Stimulated activated CD8-positive, alpha-beta memory T cell treated with anti-CD3 and anti-CD28 coated beads, Interleukin-7, amount 100 ng/mL, for 4 hours (primary cell): ENCODE results near the gene RBM5.

ENCODE experiments used
- DNase-seq, 2 donors: peaks; one replicate each; pipeline ENCODE4 v3.0.0-alpha.2; 2020; ENCODE audit warnings: low read depth in 2 of 2

The RBM5 gene

GRCh38 chr3:50138266-50139200 lies 49.8 kb downstream of the RBM5 start:
- DNase-seq, result no peak

GRCh38 chr3:50139308-50139707 lies 50.6 kb downstream of the RBM5 start:
- no peak for DNase-seq

- no peak for DNase-seq
These were observed 51.2 kb downstream of the RBM5 start for GRCh38 chr3:50139718-50140423.

- DNase-seq, result no peak
These were observed 52.3 kb downstream of the RBM5 start for GRCh38 chr3:50140990-50141389.

- no peak for DNase-seq
These were observed 57.7 kb downstream of the RBM5 start for GRCh38 chr3:50146316-50146901.

- no peak for DNase-seq
These were observed 58.3 kb downstream of the RBM5 start for GRCh38 chr3:50147016-50147415.

GRCh38 chr3:50147447-50147846 lies 58.7 kb downstream of the RBM5 start:
- no peak for DNase-seq

- no peak for DNase-seq
These were observed 59.1 kb downstream of the RBM5 start for GRCh38 chr3:50147861-50148260.

GRCh38 chr3:50150404-50150750 lies 61.7 kb downstream of the RBM5 start:
- no peak for DNase-seq

GRCh38 chr3:50150863-50151686 lies 62.4 kb downstream of the RBM5 start:
- DNase-seq, result no peak

GRCh38 chr3:50151728-50152127 lies 63.0 kb downstream of the RBM5 start:
- DNase-seq, result no peak

GRCh38 chr3:50153782-50154475 lies 65.2 kb downstream of the RBM5 start:
- no peak for DNase-seq

- no peak for DNase-seq
These were observed 65.7 kb downstream of the RBM5 start for GRCh38 chr3:50154476-50154839.

GRCh38 chr3:50154840-50155490 lies 66.2 kb downstream of the RBM5 start, which contains the start of gene SEMA3F:
TSS of gene SEMA3F (plus strand) at chr3:50155324. CDS start at chr3:50159623, 4,299 bp downstream.
- DNase-seq, result peak; percentile 18 to 61

GRCh38 chr3:50155491-50155878 lies 66.8 kb downstream of the RBM5 start:
- no peak for DNase-seq

- DNase-seq, result no peak
These were observed 67.2 kb downstream of the RBM5 start for GRCh38 chr3:50155891-50156290.

GRCh38 chr3:50156549-50157493 lies 68.1 kb downstream of the RBM5 start:
- no peak for DNase-seq

- no peak for DNase-seq
These were observed 69.3 kb downstream of the RBM5 start for GRCh38 chr3:50157827-50158529.
